Germinal center (tissue), 1 donor: ENCODE results near the gene CAPS.

Source experiments
- DNase-seq: peaks from one replicate; pipeline ENCODE4 v3.0.0; 2012; ENCODE audit warnings: mixed read lengths, low spot score

Gene CAPS

GRCh38 chr19:5934774-5935472, 20.9 kb downstream of the CAPS start:
- DNase-seq, result no peak

DNA sequence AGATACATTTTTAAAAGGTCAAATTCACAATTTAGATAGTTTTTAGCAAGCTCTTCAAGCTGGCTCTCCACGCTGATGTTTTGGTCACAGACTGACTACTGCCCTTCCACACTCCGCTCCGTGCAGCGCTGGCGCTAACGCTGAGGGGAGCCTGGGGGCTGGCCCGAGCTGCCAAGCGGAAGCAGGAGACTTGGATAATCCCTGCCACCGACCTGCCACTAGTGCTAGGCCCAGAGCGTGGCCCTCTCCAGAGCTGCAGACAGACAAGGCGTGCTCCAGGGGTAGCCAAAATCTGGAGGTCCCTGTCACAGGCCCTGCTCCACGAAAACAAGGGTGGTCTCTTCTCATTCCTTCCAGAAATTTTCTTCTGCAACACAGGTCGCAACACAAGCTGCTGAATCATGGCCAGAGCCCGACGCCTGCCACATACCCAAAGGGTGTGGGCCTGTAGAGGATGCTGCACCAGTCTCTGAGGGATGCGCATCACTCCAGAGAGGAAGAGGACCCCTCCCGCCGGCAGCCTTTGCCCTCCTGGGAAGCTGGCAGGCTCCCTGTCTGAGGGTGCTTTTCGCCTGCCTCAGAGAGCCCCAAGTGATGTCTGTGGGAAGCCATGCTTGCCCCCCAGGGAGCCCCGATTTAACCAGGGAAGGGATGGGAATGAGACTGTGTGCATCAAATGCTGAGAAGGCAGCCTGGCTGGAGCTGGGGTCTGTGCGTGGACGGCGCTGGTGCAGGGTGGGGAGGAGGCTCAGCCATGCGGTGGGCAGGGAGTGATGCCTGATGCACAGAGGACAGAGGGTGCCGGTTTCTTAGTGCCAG, 21.6 kb downstream of the CAPS start:
- no peak for DNase-seq

- DNase-seq, result no peak
Observed at GRCh38 chr19:5936292-5936592, 22.2 kb downstream of the CAPS start.

GRCh38 chr19:5937550-5937949, 23.5 kb downstream of the CAPS start:
- no peak for DNase-seq

DNA sequence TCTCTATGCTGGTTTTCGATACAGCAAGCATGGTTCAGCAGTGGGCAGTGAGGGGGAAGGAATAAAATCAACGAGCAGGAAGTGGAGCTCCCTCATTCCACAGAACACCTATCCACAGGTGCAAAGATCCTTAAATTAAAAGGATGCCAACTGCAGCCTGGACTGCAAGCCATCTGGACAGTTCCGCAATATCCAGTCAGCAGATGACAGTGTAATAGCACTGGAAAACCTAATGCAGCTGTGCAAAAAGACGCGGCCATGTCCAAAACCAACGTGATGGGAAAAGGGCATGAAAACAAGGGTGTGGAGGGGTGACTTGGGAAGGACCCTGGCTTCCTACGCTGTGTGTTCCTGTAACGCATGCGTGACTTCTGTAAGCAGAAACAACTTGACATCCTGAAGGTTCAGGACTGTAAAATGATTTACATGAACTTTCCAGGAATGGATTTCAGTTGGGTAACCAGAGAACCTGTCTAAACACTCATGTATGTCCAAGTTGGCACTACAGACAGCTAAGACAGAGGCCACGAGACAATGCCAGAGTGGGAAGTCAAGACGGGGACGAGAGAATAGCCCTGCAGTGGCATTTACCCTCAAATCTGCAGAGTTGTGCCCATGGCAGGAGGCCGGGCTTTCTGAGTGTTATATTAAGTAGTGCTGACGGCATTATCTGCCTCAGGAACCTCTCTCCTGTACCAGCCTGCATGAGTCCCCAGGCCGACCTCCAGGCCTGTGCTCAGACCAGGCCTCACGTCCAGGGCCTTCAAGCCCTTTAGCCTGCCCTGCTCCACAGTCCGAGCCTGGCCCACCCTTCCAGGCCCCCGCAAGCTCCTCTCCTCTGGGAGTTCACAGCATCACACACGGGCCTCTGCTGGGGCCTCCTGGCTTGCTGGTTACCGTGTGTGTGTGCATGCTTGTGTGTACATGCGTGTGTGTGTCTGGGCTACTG, 26.5 kb downstream of the CAPS start:
- DNase-seq, result no peak

DNA sequence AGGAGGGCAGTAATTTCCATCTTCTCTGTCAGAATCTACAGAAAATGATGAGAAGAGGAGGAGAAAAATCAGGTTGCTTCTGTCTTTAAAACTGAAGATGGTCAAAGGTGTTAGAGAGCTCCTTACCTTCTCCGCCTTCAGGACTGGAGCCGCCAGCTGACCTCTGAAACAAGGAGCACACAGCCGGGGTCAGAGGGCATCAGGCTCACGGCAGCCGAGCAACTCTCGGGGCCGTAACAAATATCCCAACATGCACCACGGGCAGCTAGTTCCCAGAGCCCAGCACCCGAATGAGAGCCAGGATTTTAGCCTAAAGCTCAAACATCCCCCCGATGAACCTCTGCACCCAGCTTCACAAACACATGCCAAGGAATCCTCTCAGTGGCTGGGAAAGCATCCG, 27.6 kb downstream of the CAPS start:
- no peak for DNase-seq

DNA sequence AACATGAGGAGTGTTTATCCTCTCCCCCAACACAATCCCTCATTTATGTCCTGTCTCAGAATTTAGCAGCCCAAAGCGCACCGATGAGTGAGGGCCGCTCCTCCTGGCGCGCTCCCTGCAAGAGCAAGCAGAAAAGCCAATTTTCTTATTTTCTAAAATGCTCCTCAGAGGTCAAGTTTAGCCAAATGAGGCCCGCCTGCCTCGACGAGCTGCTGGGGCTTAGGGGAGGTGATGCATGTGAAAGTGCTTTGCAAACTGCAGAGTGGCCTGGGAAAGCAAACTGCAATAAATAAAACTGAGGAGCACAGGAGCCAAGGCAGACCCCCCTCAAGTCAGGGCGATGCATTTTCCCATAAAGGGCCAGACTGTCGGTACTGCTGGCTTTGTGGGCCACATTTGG, 29.0 kb downstream of the CAPS start:
- DNase-seq, result no peak

DNA sequence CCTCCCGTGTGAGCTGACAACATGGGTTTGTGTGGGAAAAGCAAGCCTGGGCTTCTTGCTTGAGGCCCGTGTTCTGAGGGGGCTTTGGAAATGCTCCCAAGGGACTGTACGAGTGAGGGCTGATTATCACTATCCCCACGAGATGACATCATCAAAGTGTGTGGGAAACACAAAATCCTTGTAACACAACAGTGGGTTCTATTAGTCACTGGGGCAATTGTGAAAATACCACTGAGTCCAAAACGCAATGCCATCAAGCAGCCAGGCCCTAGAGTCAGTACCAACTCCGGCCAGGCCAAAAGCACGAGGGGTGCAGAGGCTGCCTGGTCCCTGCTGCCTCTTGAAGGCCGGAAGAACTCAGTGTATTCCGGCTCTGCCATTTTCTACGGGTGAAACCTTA, 29.6 kb downstream of the CAPS start:
- no peak for DNase-seq

DNA sequence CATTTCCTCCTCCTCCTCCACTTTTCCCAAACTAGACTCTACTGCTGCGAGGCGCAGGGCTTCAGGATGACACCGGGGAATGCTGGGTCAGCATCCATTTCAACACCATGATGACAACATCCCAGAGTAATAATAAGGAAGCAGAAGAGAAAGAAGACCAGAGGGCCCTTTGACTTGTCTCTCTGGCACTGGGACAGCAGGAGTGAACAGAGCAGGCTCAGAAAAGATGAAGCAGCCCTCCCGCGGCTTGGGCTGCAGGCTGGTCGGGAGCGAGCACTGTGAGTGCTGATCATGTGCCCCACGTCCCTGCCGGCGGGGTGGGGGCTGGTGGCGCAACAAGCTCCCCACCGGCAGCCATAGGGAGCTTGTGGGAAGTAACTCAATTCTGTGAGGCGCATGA, 33.4 kb downstream of the CAPS start:
- DNase-seq, result no peak

- DNase-seq, result no peak
Observed at GRCh38 chr19:5948752-5949564, 34.9 kb downstream of the CAPS start.

DNA sequence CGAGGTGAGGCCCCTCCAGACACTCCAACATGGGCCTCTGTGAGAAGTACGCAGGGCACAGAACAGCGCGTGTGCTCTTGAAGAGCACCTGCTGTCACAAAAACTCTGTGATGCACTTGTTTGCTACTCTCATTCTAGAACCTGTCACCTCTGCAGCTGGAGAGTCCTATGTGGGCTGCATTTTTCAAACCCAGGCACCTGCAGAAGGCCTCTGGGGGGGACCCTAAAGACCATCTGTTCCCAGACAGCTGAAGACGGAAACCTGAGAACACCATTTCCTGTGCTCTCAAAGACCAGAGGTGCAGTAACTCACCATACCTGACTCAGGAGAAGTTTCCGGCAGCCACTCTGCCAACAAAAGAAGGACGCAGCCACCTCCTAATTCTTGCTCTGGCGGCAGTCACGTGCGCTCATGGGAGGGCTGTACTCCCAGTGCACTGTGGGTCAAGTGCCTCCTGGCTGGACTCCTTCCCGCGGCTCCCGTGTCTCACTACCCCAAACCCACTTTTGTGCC, 35.8 kb downstream of the CAPS start:
- no peak for DNase-seq

DNA sequence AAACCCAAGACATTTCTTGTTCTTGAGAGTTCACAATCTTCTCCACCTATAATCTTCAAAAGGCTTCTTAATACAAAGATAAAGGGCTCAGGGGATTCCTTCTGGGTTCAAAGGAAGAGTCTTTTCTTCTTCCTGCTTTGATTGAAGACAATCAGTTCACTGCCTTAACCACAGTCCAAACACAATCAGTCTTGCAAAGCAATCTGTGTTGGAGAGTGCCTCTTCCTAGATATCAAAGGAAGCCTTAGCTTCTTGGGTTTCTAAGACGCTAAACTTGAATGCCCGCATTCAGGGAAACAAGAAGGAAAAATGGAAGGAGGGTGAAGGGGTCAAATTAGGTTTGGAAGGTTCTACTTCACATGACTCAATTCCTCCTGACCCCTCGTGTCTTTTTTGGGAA, 36.7 kb downstream of the CAPS start:
- no peak for DNase-seq

DNA sequence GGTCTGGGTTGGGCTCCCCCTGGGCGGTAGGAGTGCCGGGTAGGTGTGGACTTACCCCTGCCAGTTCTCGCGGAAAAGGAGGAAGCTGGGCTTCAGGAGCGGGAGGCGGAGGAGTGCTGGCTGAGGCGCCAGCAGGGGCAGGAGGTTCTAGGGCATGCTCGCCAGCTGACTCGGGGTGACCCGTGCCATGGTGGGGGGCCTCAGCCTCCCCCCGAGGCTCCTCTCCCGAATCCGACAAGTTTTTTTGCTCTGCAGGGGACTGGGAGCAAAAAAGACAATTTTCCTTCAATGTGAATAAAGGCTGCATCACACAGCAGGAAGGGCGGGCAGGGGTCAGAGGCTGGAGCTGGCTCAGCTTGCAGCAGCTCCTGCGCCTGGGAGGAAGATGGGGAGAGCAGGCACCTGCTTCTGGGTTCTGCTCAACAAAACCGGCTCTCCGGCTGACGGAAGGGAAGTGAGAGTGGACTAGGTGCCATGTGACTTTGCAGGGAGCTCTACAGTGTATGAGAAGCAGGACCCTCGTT, 37.3 kb downstream of the CAPS start:
- DNase-seq, result peak; percentile 82

- no peak for DNase-seq
Observed at GRCh38 chr19:5952193-5953029, 38.4 kb downstream of the CAPS start.

- DNase-seq, result no peak
Observed at GRCh38 chr19:5953030-5953589, 39.1 kb downstream of the CAPS start.

DNA sequence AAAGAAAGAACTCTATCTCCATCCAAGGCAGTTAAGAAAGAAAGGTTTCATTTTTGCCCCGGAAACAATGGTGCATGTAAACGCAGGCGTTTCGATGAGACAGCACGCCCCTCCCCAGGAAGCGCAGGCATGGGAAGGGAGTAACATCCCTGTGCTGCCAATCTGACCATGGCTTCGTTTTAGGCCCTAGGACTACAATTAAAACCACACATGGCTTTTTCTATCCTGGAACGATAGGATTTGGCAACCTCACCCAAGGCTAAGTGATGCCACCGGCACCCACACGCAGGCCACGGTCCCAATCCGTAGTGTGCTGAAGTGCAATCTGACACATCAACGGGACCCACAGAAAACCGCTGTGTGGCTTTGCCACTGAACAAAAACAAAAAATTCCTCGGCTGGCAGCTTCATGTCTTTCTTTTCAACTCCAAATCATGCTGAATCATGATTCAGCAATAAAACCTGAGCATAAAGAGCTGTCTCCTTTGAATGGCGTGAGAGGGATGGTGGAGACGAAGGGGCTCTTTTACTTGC, 39.7 kb downstream of the CAPS start:
- DNase-seq, result no peak

DNA sequence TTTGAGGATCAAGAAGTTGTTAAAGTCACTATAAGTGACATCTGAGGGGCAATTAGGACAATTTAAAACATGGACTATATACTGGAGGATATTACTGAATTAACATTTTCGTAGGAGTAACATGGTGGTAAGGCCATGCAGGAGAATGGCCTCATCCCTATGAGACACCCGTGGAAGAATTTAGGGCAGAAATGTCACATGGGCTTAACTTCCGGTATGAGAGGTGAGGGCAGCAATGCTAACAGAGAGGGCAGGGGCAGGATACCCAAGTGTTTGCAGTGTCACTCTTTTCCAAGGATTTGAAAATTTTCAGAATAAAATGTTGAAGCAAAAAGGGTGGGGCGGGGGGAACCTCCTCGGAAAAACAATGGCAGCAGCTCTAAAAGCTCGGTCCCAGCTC, 40.2 kb downstream of the CAPS start:
- no peak for DNase-seq

DNA sequence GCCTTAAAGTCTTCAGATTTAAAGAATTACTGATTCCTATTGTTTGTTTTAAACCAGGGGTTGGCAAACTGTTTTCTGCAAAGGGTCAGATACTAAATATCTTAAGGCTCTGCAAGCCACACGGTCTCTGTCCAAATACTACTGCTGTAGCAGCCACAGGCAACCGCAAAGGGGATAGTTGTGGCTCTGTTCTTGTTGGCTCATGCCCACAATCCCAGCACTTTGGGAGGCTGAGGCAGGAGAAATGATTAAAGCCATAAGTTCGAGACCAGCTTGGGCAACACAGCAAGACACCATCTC, 41.5 kb downstream of the CAPS start:
- no peak for DNase-seq

GRCh38 chr19:5956323-5956722, 42.3 kb downstream of the CAPS start:
- DNase-seq, result no peak

GRCh38 chr19:5956728-5957127, 42.7 kb downstream of the CAPS start:
- no peak for DNase-seq
